SU-DHL-6 (cell line): Measurements from ENCODE around the gene STX12.
"Not testable (repeated sequence)": the region's sequence is repeated elsewhere in the genome, so short reads cannot be mapped to it uniquely, and the experiment has no call there.

ENCODE experiments used
- CTCF ChIP-seq: fragments of 200-600 bp; sonication (generic); IDR thresholded peaks from one replicate; pipeline ENCODE4 v1.5.1; 2017; ENCODE audit warnings: antibody characterized with exemption, mild to moderate bottlenecking, low read length, moderate library complexity; ENCODE audit not compliant: insufficient read depth, poor library complexity, severe bottlenecking
- EZH2phosphoT487 ChIP-seq: fragments of 200-600 bp; sonication (generic), shearing (Covaris generic); conservative IDR thresholded peaks from 2 replicates; pipeline ENCODE4 v1.6.1; 2018; ENCODE audit warnings: mild to moderate bottlenecking, antibody characterized with exemption, low read length, moderate library complexity, mixed read lengths

GRCh38 chr1:27790270-27790669 lies 17.3 kb downstream of the STX12 start:
- TF ChIP-seq CTCF, EZH2phosphoT487: not testable (repeated sequence)
